A673 (cell line): Measurements from ENCODE around the gene ZSCAN16. TPM values are rescaled to one million over a fixed set of nuclear protein-coding genes. Genes with fewer than 3 reads are reported as not detected.

ENCODE experiments used
- BruUV-seq: library from RNA; stranded (reverse); fragments of 400-500 nt; replicated peaks from 2 replicates; lab custom pipeline; 2021; lab: Mats Ljungman, UMichigan
- CTCF ChIA-PET: fragments of 300-600 bp; sonication (Branson Sonifier 250); formaldehyde crosslinking; loops from one replicate; lab custom pipeline; 2022; ENCODE audit warnings: antibody characterized with exemption; lab: Charles Lee
- POLR2A ChIA-PET: fragments of 300-600 bp; sonication (Branson Sonifier 250); formaldehyde crosslinking; loops from one replicate; lab custom pipeline; 2022; ENCODE audit warnings: antibody characterized with exemption; ENCODE audit not compliant: low non-redundant PET; lab: Charles Lee
- DNase-seq: peaks from one replicate; pipeline ENCODE4 v3.0.0-alpha.2; 2015; ENCODE audit warnings: low spot score
- H3K27ac ChIP-seq: fragments of 200-600 bp; sonication (generic); 2 replicates; pipeline ENCODE4 v1.5.1; 2016; ENCODE audit warnings: mixed run types, low read depth, mild to moderate bottlenecking, mixed read lengths, antibody characterized with exemption, low read length; ENCODE audit not compliant: poor library complexity, severe bottlenecking
- H3K27me3 ChIP-seq: fragments of 200-600 bp; sonication (generic); replicated peaks from 2 replicates; pipeline ENCODE4 v1.6.1; 2017; ENCODE audit warnings: mixed run types, low read depth, mild to moderate bottlenecking, mixed read lengths, antibody characterized with exemption, low read length; ENCODE audit not compliant: insufficient read depth, poor library complexity
- H3K36me3 ChIP-seq: fragments of 200-600 bp; sonication (generic); 2 replicates; pipeline ENCODE4 v1.6.1; 2016; ENCODE audit warnings: mixed run types, mild to moderate bottlenecking, mixed read lengths, antibody characterized with exemption, low read length; ENCODE audit not compliant: insufficient read depth, poor library complexity, severe bottlenecking
- H3K4me1 ChIP-seq: fragments of 200-600 bp; sonication (generic); 2 replicates; pipeline ENCODE4 v1.6.1; 2017; ENCODE audit warnings: mixed run types, mild to moderate bottlenecking, mixed read lengths, antibody characterized with exemption, low read length; ENCODE audit not compliant: insufficient read depth, poor library complexity, severe bottlenecking
- H3K4me3 ChIP-seq: fragments of 200-600 bp; sonication (generic); 2 replicates; pipeline ENCODE4 v1.5.1; 2016; ENCODE audit warnings: low read depth, mixed run types, mild to moderate bottlenecking, mixed read lengths, low read length; ENCODE audit not compliant: poor library complexity, severe bottlenecking
- H3K9me3 ChIP-seq: fragments of 200-600 bp; sonication (generic); 2 replicates; pipeline ENCODE4 v1.6.1; 2016; ENCODE audit warnings: mixed run types, low read depth, mild to moderate bottlenecking, mixed read lengths, antibody characterized with exemption, low read length; ENCODE audit not compliant: poor library complexity, severe bottlenecking
- CTCF ChIP-seq: fragments of 300-800, 200-600 bp; sonication (generic); conservative IDR thresholded peaks from 2 replicates; pipeline ENCODE4 v1.5.1; 2017; ENCODE audit warnings: low read depth, mild to moderate bottlenecking, antibody characterized with exemption, low read length, moderate library complexity, mixed read lengths
- EZH2 ChIP-seq: fragments of 200-600 bp; sonication (generic); IDR thresholded peaks from 2 replicates; pipeline ENCODE4 v1.6.1; 2017; ENCODE audit warnings: borderline replicate concordance, low read depth, mild to moderate bottlenecking, mixed read lengths, antibody characterized with exemption, low read length; ENCODE audit not compliant: poor library complexity, severe bottlenecking
- intact Hi-C: fragments of 100-400 bp; cut with micrococcal nuclease; formaldehyde crosslinking; loops from one replicate; pipeline ENCODE4 v1.10.0; 2022; ENCODE audit not compliant: unreplicated experiment
- total RNA-seq: library from RNA; stranded (reverse); gene quantifications from 2 replicates; pipeline ENCODE4 v1.2.3, GENCODE V29; 2021

Gene ZSCAN16
- total RNA-seq, 1 experiment from 2014 or later, result 8.0 TPM

GRCh38 chr6:28135393-28135792 is 11.0 kb downstream of the ZSCAN16 start:
- intact Hi-C loops, result loop anchor here (5.0 to 10.0 kb wide), 3 partner anchors 119 to 449 kb away; partner anchors contain the start of genes NKAPL, ZKSCAN4 and ZSCAN31
- BruUV-seq, result no TSS peak
- H3K9me3 ChIP-seq, result no peaks in the 10 kb centered on the region
- ChIA-PET POLR2A (no interaction called here), CTCF (interaction anchor here (1.1 kb wide), 1 partner anchor 221 kb away, joined by 5 read pairs; no protein-coding TSS in a partner anchor)
- no peak for TF ChIP-seq EZH2
- TF ChIP-seq CTCF, result no peak
- peaks cover 18% of the 10 kb centered on the region for H3K4me1 ChIP-seq
- DNase-seq, result no peak
- peak overlapping the region; percentile 64 for H3K4me3 ChIP-seq
- H3K27ac ChIP-seq, result peak overlapping the region; percentile 12
- peaks cover 14% of the 10 kb centered on the region for H3K36me3 ChIP-seq
- H3K27me3 ChIP-seq, result no peaks in the 10 kb centered on the region

- no TSS peak for BruUV-seq
- H3K27me3 ChIP-seq, result no peaks in the 10 kb centered on the region
- no peaks in the 10 kb centered on the region for H3K9me3 ChIP-seq
- intact Hi-C loops, result loop anchor here (2.0 to 10.0 kb wide), 4 partner anchors 118 to 448 kb away; partner anchors contain the start of genes NKAPL, ZKSCAN4 and ZSCAN31
- ChIA-PET CTCF (interaction anchor here (1.1 kb wide), 1 partner anchor 219 kb away, joined by 5 read pairs; no protein-coding TSS in a partner anchor), POLR2A (interaction anchor here (0.7 kb wide), 2 partner anchors 18 to 115 kb away, joined by 3 to 16 read pairs; partner anchors contain the start of gene ZKSCAN4)
- peak overlapping the region; percentile 93 for H3K27ac ChIP-seq
- H3K36me3 ChIP-seq, result peaks cover 9% of the 10 kb centered on the region
- H3K4me1 ChIP-seq, result peaks cover 18% of the 10 kb centered on the region
- H3K4me3 ChIP-seq, result peak overlapping the region; percentile 64
- TF ChIP-seq CTCF (no peak), EZH2 (no peak)
- DNase-seq, result peak; percentile 96
These were observed 12.4 kb downstream of the ZSCAN16 start for GRCh38 chr6:28136585-28137504.

- Histone ChIP-seq H3K36me3 (peaks cover 9% of the 10 kb centered on the region), H3K4me3 (peak overlapping the region; percentile 64), H3K27ac (peak overlapping the region; percentile 93), H3K9me3 (no peaks in the 10 kb centered on the region), H3K4me1 (peaks cover 18% of the 10 kb centered on the region), H3K27me3 (no peaks in the 10 kb centered on the region)
- BruUV-seq, result no TSS peak
- no peak for TF ChIP-seq EZH2
- no peak for TF ChIP-seq CTCF
- intact Hi-C loops, result loop anchor here (2.0 to 10.0 kb wide), 4 partner anchors 117 to 447 kb away; partner anchors contain the start of genes NKAPL, ZKSCAN4 and ZSCAN31
- ChIA-PET POLR2A (no interaction called here), CTCF (no interaction called here)
- DNase-seq, result peak; percentile 66
These were observed 13.1 kb downstream of the ZSCAN16 start for GRCh38 chr6:28137505-28137981.
